KBM-7 (cell line): ENCODE measurements around the gene PPTC7.

Source experiments
- DNase-seq: peaks from one replicate; pipeline ENCODE4 v3.0.0-alpha.2; 2015
- in situ Hi-C: fragments of 300-500 bp; cut with MboI; formaldehyde crosslinking; loops from 2 replicates; pipeline ENCODE4 v1.14.3; 2020; ENCODE audit warnings: low sequenced_read_pairs, low pct_unique_long_range_greater_than_20kb, mixed read lengths

Gene PPTC7

DNA sequence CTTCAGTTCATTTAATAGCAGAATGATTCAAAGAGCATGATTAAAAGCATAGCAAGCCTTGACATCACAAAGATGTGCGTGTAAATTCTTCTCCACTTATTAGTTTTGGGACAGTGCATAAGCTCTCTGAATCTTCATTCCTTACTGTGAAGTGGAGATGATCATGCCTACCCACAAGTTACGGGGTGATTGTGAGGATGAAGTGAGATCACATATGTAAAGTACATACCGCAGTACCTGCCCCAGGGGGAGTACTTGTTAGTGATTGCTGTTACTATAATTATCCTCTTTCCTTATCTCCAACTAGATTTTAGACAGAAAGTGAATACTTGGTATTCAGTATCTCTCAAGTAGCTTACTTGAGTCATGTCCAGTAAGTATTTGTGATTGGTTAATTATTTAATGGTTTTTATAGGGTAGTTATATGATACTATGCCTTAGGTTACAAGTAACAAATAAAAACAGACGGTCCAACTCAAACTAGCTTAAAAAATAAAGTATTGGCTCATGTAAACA is 75.0 kb downstream of the PPTC7 start:
- in situ Hi-C loops = no loop called here
- DNase-seq = no peak

DNA sequence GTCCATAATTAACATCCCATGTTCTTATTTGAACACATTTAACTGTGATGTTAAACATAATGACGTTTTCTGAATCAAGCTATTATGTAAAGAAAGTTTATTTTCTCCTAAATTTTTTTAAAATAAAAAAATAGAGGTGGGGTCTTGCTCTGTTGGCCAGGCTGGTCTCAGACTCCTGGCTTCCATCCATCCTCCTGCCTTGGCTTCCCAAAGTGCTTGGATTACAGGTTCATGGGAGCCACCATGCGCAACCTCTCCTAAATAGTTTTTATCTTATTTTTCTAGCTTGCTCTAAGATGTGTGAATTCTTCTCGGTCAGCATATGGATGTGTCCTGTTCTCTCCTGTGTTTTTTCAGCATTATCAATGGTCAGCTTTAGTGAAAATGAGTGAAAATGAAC is 77.8 kb downstream of the PPTC7 start:
- in situ Hi-C loops = no loop called here
- DNase-seq = no peak

DNA sequence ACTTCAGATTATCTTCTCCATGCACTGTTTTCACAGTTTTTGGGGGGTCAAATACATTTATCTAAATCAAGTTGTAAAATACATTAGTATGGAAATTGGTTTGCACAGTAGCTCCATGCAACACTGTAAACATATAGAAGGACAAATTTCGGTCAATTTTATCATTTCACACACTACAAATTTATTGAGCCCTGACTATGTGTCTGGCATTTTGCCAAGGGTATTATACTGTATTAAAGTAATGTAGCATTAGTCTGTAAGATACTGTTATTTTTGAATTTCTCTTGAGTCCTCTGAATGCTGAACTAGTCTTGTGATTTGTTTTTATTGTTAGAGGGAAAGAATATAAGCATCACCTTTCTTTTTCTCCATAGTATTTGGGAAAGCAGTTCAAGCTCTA is 79.7 kb downstream of the PPTC7 start:
- no peak for DNase-seq
- in situ Hi-C loops = no loop called here

DNA sequence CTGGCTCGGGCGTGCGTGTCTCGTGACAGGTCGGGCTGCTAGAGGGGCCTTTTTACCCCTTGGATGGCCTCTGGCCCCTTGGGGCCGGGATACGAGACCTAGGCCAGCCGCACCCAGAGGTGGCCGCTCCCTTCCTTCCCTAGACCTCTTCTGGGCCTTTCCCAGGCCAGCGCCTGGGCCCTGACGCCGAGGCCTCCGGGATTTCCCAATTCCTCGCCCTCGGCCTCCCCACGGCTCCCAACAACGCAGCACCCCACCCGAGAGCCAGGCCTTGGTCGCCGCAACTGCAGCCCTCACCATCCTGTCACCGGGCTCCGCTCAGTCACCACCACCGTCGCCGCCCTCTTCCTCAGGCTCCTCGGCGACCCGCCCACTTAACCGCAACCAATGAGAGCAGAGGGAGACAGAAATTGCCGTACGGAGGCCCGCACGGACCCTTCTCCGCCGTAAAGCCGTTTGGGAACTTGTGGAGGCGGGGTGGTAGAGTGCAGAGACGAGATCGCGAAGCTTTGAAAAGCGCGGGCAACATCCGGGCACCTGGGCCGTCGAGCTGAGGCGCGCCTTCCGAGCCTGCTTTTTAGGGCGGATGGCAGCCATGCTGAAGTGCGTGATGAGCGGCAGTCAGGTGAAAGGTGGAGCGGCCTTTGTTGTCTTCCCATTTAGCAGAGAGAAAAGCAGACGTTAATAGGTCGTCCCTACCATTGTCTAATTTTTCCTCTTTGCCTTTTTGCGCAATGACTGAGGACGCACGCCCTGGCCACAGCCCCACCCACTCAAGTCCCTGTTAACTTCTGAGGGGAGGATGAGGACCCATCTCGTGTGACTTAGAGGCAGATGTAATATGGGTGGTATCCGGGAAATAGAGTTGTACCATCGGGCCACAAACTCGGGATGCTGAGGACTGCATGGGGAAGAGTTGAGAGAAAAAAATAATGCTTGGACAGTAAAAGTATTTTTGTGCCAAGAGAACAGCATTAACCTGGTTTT is 81.1 kb downstream of the PPTC7 start, which contains the start of the genes RAD9B and VPS29:
Gene RAD9B (plus strand): TSS at position 580 of the 987 bp plus-strand sequence. CDS start 7 bp downstream, at position 587.
Gene VPS29 (minus strand): TSS at position 360 of the 987 bp plus-strand sequence. CDS start 60 bp downstream, at position 300.
- peak; percentile 100 for DNase-seq
- in situ Hi-C loops = no loop called here

DNA sequence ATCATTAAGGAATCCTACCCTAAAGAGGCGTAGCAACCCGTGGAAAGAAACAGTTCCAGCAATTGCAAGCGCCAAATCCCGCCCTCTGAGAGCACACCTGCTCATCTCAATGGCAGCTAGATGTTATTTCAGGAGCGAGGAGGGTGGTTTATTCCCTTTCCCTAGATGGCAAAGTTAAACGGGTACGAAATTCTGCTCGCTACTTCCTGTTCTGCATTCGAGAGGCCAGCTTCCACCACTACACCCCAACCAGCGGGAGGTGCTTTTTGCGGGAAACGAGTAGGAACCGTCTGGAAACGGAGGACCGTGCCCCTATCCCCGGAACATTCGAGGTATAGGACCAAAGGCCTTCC is 81.7 kb downstream of the PPTC7 start:
- peak; percentile 82 for DNase-seq
- in situ Hi-C loops = no loop called here

DNA sequence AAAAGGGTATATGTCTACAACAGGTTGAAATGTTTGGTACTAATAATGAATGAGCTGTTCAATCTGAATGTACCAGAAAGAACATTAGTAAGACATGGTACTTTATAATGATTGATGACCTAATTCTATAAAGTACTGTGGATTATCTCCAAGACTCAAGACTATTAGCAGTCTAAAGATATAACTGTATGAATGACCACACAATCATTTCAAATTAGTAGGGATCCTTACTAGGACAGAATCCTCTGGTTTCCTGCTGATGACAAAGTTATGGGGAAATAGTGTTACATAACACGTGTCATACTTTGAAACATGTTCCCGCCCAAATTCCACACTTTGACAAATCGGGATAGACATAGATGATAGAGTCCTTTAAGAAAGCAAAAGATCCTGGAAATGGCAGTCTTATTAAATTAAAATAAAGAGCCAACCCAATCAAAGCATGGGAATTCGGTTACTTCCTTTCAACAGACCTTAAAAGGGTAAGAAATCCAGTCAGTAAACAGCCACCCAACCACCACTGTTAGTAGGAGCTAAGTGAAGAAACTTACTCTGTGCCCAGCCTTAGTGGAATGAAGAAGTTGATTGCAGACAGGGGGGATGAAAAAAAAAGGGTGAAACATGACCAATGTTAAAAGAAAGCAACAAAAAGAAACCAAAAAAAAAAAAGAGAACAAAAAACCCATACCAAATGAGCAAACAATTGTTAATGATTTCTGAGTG is 84.0 kb downstream of the PPTC7 start:
- peak; percentile 50 for DNase-seq
- in situ Hi-C loops = no loop called here
